ENCODE measurements around the gene TIFAB.

The TIFAB gene

DNA sequence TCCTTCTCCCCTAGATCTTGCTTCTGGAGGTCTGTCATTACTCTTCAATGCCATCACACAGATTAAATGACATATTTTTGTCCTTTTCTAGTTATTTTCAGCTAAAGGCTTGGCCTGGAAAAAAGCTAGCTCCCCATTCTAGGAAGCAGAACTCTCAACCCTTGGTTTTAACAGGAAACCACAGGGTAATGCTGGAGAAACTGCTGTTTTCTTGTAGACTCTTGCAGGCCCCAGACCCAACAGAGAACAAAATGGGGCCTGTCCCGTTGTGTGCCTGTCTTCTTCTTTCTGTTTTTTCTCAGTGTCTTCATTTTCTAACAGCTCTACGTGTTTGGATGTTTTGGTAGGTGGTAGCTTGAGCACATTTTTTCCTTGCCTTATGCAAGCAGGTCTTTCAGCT is 26.5 kb downstream of the TIFAB start:
- H3K4me3 ChIP-seq (ENCODE audit: low read depth, low read length) = no peak overlapping the region
- TF ChIP-seq, protein P1, sequence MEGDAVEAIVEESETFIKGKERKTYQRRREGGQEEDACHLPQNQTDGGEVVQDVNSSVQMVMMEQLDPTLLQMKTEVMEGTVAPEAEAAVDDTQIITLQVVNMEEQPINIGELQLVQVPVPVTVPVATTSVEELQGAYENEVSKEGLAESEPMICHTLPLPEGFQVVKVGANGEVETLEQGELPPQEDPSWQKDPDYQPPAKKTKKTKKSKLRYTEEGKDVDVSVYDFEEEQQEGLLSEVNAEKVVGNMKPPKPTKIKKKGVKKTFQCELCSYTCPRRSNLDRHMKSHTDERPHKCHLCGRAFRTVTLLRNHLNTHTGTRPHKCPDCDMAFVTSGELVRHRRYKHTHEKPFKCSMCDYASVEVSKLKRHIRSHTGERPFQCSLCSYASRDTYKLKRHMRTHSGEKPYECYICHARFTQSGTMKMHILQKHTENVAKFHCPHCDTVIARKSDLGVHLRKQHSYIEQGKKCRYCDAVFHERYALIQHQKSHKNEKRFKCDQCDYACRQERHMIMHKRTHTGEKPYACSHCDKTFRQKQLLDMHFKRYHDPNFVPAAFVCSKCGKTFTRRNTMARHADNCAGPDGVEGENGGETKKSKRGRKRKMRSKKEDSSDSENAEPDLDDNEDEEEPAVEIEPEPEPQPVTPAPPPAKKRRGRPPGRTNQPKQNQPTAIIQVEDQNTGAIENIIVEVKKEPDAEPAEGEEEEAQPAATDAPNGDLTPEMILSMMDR (IDR thresholded peaks at IDR 0.05; ENCODE audit: borderline replicate concordance, insufficient read depth, low read depth, low read length) = no peak

DNA sequence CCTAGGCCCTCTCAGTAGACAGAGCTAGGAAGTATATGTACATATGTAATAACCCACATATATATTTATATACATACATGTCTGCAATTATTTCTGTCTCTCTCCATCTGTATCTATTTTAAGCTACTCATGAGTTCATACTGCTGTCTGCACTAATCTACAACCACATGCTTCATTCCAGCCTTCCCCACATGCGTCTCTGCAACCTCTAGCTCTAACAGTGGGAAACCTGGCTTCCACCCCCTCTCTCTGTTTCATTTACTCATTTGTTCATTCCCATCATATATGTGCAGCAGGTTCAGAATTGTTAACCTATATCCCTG is 28.3 kb downstream of the TIFAB start:
- TF ChIP-seq, protein P1 (IDR thresholded peaks at IDR 0.05; ENCODE audit: borderline replicate concordance, insufficient read depth, low read depth, low read length) = no peak
- H3K4me3 ChIP-seq (ENCODE audit: low read depth, low read length) = no peak overlapping the region

DNA sequence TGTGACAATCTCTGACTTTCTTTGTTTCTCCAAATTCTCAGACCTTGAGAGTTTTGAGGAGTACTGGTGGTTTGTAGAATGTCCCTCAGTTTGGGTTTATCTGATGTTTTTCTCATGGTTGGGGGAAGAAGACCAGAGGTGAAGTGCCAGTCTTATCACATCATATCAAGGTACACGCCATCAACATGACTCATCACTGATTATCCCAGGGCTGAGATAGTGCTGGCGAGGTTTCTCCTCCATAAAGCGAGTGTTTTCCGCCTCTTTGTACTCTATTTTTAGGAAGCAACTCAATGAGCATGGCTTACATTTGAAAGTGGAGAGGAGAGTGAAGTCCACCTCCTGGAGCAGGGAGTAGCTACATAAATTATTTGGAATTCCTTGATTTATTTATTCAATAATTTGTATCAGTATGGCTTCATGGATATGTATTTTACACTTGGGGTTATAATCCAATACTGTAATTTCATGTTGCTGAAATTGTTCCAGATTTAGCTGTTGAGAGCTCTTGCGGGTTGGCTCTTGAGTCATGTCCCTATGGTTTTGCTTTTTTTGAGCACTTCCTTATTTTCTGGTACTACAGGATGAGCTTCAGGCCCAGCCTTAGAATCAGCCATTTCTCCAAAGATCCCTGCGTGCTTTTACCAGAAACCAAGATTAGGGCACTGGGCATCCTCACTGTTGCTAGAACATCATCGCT is 28.9 kb downstream of the TIFAB start:
- TF ChIP-seq, protein P1 (IDR thresholded peaks at IDR 0.05; ENCODE audit: borderline replicate concordance, insufficient read depth, low read depth, low read length) = no peak
- no peak overlapping the region for H3K4me3 ChIP-seq (ENCODE audit: low read depth, low read length)

DNA sequence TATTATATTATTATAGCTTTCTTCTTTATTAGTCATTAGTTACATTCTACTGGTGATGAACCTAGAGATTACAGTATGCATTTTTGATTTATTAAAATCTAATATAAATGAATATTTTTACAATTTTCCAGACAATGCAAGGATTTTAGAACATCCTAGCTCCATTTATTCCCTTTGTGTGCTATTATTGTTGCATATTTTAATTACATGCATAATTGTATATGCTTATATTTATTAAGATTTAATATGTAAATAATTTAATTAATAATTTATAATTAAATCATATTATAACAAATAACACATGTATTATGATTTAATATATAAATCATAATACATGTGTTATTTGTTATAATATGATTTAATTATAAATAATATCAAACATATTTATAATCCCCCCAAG is 29.7 kb downstream of the TIFAB start:
- TF ChIP-seq, protein P1 (IDR thresholded peaks at IDR 0.05; ENCODE audit: borderline replicate concordance, insufficient read depth, low read depth, low read length) = no peak
- no peak overlapping the region for H3K4me3 ChIP-seq (ENCODE audit: low read depth, low read length)

DNA sequence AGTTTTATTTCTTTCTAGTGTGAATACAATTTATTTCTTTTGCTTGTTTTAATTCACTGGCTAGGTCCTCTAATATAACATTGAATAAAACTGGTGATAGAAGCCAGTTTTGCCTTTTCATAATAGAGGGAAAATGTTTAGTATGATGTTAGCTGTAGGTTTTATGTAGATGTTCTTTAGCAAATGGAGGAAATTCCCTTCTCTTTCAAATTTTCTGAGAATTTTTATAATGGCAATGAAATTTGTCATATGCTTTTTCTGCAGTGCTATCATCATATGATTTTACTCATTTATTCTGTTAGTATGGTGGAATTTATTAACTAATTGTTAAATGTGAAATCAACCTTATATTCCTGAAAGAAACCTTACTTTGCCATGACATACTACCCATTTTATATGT is 35.1 kb downstream of the TIFAB start:
- no peak overlapping the region for H3K4me3 ChIP-seq (ENCODE audit: low read depth, low read length)
- TF ChIP-seq, protein P1 (IDR thresholded peaks at IDR 0.05; ENCODE audit: borderline replicate concordance, insufficient read depth, low read depth, low read length) = no peak

DNA sequence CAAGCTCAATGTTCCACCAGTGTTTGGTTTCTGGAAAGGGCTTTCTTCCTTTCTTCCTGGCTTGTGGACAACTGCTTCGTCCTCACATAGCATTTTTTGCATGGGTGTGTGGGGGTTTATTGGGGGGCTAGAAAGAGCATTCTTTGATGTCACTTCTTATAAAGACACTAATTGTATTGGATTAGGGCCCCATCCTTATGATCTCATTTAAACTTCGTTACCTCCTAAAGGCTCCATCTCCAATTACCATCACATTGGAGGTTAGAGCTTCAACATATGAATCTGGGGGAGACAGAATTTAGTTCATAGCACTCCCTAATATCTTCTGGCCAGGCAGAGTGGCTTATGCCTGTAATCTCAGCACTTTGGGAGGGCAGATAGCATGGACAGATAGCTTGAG is 47.1 kb downstream of the TIFAB start:
- TF ChIP-seq, protein P1 (IDR thresholded peaks at IDR 0.05; ENCODE audit: borderline replicate concordance, insufficient read depth, low read depth, low read length) = no peak
- no peak overlapping the region for H3K4me3 ChIP-seq (ENCODE audit: low read depth, low read length)

DNA sequence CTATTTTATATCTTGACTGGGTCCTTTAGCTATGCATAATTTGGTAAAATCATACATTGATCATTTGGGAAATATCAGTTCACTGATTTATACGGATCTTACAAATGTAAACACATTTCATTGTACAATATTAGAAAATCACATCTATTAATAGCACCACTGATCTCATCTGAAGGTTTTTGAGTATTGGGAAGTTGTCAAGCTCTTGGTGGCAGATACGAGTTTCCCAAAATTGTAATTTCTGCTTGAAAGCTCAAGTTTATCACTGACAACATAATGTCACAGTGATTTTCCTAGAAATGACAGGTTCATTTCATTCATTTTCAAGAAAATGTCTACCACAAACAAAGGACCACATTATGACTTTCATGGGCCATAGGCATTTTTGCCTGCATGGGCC is 50.1 kb downstream of the TIFAB start:
- TF ChIP-seq, protein P1 (IDR thresholded peaks at IDR 0.05; ENCODE audit: borderline replicate concordance, insufficient read depth, low read depth, low read length) = no peak
- no peak overlapping the region for H3K4me3 ChIP-seq (ENCODE audit: low read depth, low read length)
